Left forelimb (tissue), 1 donor: ENCODE measurements around the gene HLA-DQB1.
"Not testable (repeated sequence)": the region's sequence is repeated elsewhere in the genome, so short reads cannot be mapped to it uniquely, and the experiment has no call there.

Experiments used
- DNase-seq: peaks from one replicate; pipeline ENCODE4 v3.0.0-alpha.2; 2018; ENCODE audit warnings: low spot score

The HLA-DQB1 gene

GRCh38 chr6:32666420-32667300 is at the start of gene HLA-DQB1:
TSS of gene HLA-DQB1 (minus strand) at chr6:32666657. CDS start at chr6:32666607, 50 bp downstream.
- no peak for DNase-seq

- DNase-seq: no peak
Measured at GRCh38 chr6:32713241-32713640, 46.8 kb upstream of the HLA-DQB1 start.

- DNase-seq: no peak
Measured at GRCh38 chr6:32709625-32710024, 43.2 kb upstream of the HLA-DQB1 start.

- DNase-seq: not testable (repeated sequence)
Measured at GRCh38 chr6:32705164-32705563, 38.7 kb upstream of the HLA-DQB1 start.

- no peak for DNase-seq
Measured at GRCh38 chr6:32703347-32703746, 36.9 kb upstream of the HLA-DQB1 start.

- no peak for DNase-seq
Measured at GRCh38 chr6:32700391-32701040, 34.1 kb upstream of the HLA-DQB1 start.

GRCh38 chr6:32697031-32697430 is 30.6 kb upstream of the HLA-DQB1 start:
- DNase-seq: no peak

- DNase-seq: no peak
Measured at GRCh38 chr6:32692019-32692418, 25.6 kb upstream of the HLA-DQB1 start.

- no peak for DNase-seq
Measured at GRCh38 chr6:32689531-32690501, 23.4 kb upstream of the HLA-DQB1 start.

- DNase-seq: no peak
Measured at GRCh38 chr6:32685603-32686002, 19.1 kb upstream of the HLA-DQB1 start.

GRCh38 chr6:32684246-32684645 is 17.8 kb upstream of the HLA-DQB1 start:
- no peak for DNase-seq

GRCh38 chr6:32680055-32680454 is 13.6 kb upstream of the HLA-DQB1 start:
- DNase-seq: no peak

GRCh38 chr6:32679492-32679891 is 13.0 kb upstream of the HLA-DQB1 start:
- no peak for DNase-seq

GRCh38 chr6:32674123-32674522 is 7.7 kb upstream of the HLA-DQB1 start:
- DNase-seq: not testable (repeated sequence)

GRCh38 chr6:32671908-32672307 is 5.5 kb upstream of the HLA-DQB1 start:
- not testable (repeated sequence) for DNase-seq

GRCh38 chr6:32669893-32670292 is 3.4 kb upstream of the HLA-DQB1 start:
- DNase-seq: no peak

GRCh38 chr6:32669240-32669639 is 2.8 kb upstream of the HLA-DQB1 start:
- DNase-seq: no peak

GRCh38 chr6:32668226-32668747 is 1.8 kb upstream of the HLA-DQB1 start:
- DNase-seq: no peak

- no peak for DNase-seq
Measured at GRCh38 chr6:32665661-32666060, 796 bp downstream of the HLA-DQB1 start.

- no peak for DNase-seq
Measured at GRCh38 chr6:32664827-32665362, 1.6 kb downstream of the HLA-DQB1 start.

GRCh38 chr6:32664354-32664753 is 2.1 kb downstream of the HLA-DQB1 start:
- DNase-seq: no peak

- DNase-seq: no peak
Measured at GRCh38 chr6:32662836-32663235, 3.6 kb downstream of the HLA-DQB1 start.
